Breast epithelium (tissue), 3 donors: Measurements from ENCODE around the gene COPG2.

Experiments used
- POLR2A ChIP-seq: fragments of 450-650 bp; IDR thresholded peaks from one replicate; pipeline ENCODE4 v1.6.1; 2016; ENCODE audit warnings: antibody characterized with exemption, mild to moderate bottlenecking, moderate library complexity
- POLR2AphosphoS5 ChIP-seq, 3 donors: sonication (generic); formaldehyde crosslinking; IDR thresholded peaks; one replicate each; pipeline ENCODE4 v1.6.1; 2017; ENCODE audit warnings: antibody characterized with exemption in 3 of 3
- TF ChIP-seq, protein P1 (sequence below), 3 donors: fragments of 450-650 bp; IDR thresholded peaks; one replicate each; pipeline ENCODE4 v1.5.1; 2016 to 2017; ENCODE audit warnings: antibody characterized with exemption in 3 of 3, mild to moderate bottlenecking in 3 of 3, moderate library complexity in 3 of 3

DNA sequence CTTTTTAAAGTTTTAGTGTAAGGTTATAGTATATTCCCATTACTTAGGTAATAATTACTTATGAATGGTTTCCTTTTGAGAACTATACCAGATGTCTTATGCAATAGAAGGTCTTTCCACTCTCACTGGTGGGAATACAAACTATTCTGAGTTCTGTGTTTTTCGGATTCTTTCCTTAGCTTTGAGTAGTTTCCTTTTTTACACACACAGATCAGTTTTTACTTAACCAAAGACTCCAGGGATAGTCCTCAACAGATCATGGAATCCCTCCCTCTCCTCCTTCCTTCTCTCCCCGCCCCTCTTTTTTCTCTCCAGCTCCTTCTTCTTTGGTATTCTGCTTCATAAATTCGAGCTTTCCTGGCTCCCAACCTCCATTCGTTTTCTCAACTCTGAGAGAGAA, 13.3 kb downstream of the COPG2 start:
- TF ChIP-seq, protein P1, sequence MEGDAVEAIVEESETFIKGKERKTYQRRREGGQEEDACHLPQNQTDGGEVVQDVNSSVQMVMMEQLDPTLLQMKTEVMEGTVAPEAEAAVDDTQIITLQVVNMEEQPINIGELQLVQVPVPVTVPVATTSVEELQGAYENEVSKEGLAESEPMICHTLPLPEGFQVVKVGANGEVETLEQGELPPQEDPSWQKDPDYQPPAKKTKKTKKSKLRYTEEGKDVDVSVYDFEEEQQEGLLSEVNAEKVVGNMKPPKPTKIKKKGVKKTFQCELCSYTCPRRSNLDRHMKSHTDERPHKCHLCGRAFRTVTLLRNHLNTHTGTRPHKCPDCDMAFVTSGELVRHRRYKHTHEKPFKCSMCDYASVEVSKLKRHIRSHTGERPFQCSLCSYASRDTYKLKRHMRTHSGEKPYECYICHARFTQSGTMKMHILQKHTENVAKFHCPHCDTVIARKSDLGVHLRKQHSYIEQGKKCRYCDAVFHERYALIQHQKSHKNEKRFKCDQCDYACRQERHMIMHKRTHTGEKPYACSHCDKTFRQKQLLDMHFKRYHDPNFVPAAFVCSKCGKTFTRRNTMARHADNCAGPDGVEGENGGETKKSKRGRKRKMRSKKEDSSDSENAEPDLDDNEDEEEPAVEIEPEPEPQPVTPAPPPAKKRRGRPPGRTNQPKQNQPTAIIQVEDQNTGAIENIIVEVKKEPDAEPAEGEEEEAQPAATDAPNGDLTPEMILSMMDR (IDR thresholded peaks at IDR 0.05) = no peak
- TF ChIP-seq POLR2AphosphoS5 (IDR thresholded peaks at IDR 0.05) = no peak
- no peak for TF ChIP-seq POLR2A
